ENCODE measurements around the gene PLCB4.

Gene PLCB4

DNA sequence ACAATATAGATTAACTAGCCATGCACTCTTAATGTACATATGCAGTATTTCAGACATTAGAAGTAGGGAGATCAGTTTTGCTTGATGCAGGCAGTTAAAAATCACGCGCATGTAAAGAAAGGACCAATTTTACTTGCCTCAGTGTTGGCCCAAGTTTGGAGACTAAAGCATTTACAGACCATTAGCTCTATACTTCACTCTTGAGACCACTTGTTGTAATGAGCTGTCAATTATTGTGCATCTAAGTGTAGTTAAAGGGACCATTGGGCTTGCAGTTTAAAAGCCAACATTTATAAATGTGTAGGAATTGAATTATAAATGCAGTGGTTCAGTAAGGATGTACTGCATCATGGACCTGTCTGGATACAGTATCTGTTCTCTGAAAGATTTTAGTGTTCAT lies 53.7 kb downstream of the PLCB4 start:
- no peaks in the 10 kb centered on the region for H3K36me3 ChIP-seq
- no peak for DNase-seq
- TF ChIP-seq, protein P1, sequence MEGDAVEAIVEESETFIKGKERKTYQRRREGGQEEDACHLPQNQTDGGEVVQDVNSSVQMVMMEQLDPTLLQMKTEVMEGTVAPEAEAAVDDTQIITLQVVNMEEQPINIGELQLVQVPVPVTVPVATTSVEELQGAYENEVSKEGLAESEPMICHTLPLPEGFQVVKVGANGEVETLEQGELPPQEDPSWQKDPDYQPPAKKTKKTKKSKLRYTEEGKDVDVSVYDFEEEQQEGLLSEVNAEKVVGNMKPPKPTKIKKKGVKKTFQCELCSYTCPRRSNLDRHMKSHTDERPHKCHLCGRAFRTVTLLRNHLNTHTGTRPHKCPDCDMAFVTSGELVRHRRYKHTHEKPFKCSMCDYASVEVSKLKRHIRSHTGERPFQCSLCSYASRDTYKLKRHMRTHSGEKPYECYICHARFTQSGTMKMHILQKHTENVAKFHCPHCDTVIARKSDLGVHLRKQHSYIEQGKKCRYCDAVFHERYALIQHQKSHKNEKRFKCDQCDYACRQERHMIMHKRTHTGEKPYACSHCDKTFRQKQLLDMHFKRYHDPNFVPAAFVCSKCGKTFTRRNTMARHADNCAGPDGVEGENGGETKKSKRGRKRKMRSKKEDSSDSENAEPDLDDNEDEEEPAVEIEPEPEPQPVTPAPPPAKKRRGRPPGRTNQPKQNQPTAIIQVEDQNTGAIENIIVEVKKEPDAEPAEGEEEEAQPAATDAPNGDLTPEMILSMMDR (IDR thresholded peaks at IDR 0.05): no peak
- H3K27me3 ChIP-seq: no peaks in the 10 kb centered on the region
- H3K4me3 ChIP-seq: no peak overlapping the region
- H3K4me1 ChIP-seq: peaks cover 0 to 4% (median 0%) of the 10 kb centered on the region in 4 donors
- H3K27ac ChIP-seq: no peak overlapping the region
- no peaks in the 10 kb centered on the region for H3K9me3 ChIP-seq
- intact Hi-C loops (cut with DNase I; ENCODE audit: low total_unique reads): no loop called here

- Histone ChIP-seq H3K4me3 (no peak overlapping the region), H3K9me3 (peaks cover 0 to 4% (median under 1%) of the 10 kb centered on the region in 3 donors), H3K4me1 (peaks cover 0 to 20% (median 3%) of the 10 kb centered on the region in 4 donors), H3K27ac (no peak overlapping the region), H3K36me3 (no peaks in the 10 kb centered on the region), H3K27me3 (no peaks in the 10 kb centered on the region)
- intact Hi-C loops (cut with DNase I; ENCODE audit: low total_unique reads): no loop called here
- DNase-seq: no peak
- TF ChIP-seq, protein P1 (IDR thresholded peaks at IDR 0.05): no peak
Measured at GRCh38 chr20:9126527-9126926, 57.6 kb downstream of the PLCB4 start.

DNA sequence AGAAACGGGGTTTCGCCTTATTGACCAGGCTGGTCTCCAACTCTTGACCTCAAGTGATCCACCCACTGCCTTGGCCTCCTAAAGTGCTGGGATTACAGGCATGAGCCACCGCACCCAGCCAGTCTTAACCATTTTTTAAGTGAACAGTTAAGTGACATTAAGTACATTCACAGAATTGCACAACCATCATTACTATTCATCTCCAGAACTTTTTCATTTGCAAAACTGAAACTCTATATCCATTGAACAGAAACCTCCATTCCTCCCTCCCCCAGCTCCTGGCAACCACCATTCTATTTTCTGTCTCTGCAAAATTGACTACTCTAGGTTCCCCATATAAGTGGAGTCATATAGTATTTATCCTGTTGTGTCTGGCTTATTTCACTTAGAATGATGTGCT lies 59.7 kb downstream of the PLCB4 start:
- no peak for DNase-seq
- intact Hi-C loops (cut with DNase I; ENCODE audit: low total_unique reads): no loop called here
- Histone ChIP-seq H3K9me3 (peaks cover 4 to 13% (median 7%) of the 10 kb centered on the region in 3 donors), H3K4me3 (no peak overlapping the region), H3K36me3 (no peaks in the 10 kb centered on the region), H3K4me1 (peaks cover 0 to 20% (median 3%) of the 10 kb centered on the region in 4 donors), H3K27me3 (no peaks in the 10 kb centered on the region), H3K27ac (no peak overlapping the region)
- TF ChIP-seq, protein P1 (IDR thresholded peaks at IDR 0.05): no peak

GRCh38 chr20:9129756-9130155 lies 60.9 kb downstream of the PLCB4 start:
- no peak for DNase-seq
- TF ChIP-seq, protein P1 (IDR thresholded peaks at IDR 0.05): no peak
- intact Hi-C loops (cut with DNase I; ENCODE audit: low total_unique reads): no loop called here
- Histone ChIP-seq H3K36me3 (no peaks in the 10 kb centered on the region), H3K4me1 (peaks cover 0 to 20% (median 3%) of the 10 kb centered on the region in 4 donors), H3K27me3 (no peaks in the 10 kb centered on the region), H3K9me3 (peaks cover 4 to 13% (median 7%) of the 10 kb centered on the region in 3 donors), H3K4me3 (no peak overlapping the region), H3K27ac (no peak overlapping the region)

GRCh38 chr20:9130521-9130920 lies 61.6 kb downstream of the PLCB4 start:
- TF ChIP-seq, protein P1 (IDR thresholded peaks at IDR 0.05): no peak

DNA sequence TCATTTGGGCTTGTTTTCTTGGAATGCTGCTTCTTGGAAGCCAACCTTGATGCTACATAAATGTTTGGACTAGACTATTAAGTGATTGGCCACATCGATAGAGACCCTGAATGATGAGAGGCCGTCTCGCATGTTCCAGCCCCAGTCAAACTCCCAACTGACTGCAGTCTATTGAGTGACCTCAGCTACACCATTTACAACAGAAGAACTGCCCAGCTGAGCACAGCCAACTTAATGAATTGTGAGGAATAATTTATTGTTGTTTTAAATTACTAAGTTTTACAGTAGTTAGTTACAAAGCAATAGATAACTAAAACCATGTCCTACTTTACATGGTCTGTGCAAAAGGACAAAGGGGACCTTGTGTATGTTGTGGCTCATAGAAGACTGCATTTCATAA lies 63.0 kb downstream of the PLCB4 start:
- no peaks in the 10 kb centered on the region for H3K27me3 ChIP-seq
- TF ChIP-seq, protein P1 (IDR thresholded peaks at IDR 0.05): no peak
- H3K27ac ChIP-seq: no peak overlapping the region
- no peaks in the 10 kb centered on the region for H3K36me3 ChIP-seq
- peaks cover 4 to 13% (median 7%) of the 10 kb centered on the region in 3 donors for H3K9me3 ChIP-seq
- no peak for DNase-seq
- H3K4me3 ChIP-seq: no peak overlapping the region
- peaks cover 0 to 20% (median 3%) of the 10 kb centered on the region in 4 donors for H3K4me1 ChIP-seq
- intact Hi-C loops (cut with DNase I; ENCODE audit: low total_unique reads): no loop called here

More at GRCh38 chr20:9130521-9130920, 61.6 kb downstream of the PLCB4 start:
- Histone ChIP-seq H3K9me3 (peaks cover 4 to 13% (median 7%) of the 10 kb centered on the region in 3 donors), H3K27me3 (no peaks in the 10 kb centered on the region), H3K4me1 (peaks cover 0 to 20% (median 3%) of the 10 kb centered on the region in 4 donors), H3K27ac (no peak overlapping the region), H3K36me3 (no peaks in the 10 kb centered on the region), H3K4me3 (no peak overlapping the region)
- intact Hi-C loops (cut with DNase I; ENCODE audit: low total_unique reads): no loop called here
- DNase-seq: no peak
